ENCODE data around the gene GBA2.

DNA sequence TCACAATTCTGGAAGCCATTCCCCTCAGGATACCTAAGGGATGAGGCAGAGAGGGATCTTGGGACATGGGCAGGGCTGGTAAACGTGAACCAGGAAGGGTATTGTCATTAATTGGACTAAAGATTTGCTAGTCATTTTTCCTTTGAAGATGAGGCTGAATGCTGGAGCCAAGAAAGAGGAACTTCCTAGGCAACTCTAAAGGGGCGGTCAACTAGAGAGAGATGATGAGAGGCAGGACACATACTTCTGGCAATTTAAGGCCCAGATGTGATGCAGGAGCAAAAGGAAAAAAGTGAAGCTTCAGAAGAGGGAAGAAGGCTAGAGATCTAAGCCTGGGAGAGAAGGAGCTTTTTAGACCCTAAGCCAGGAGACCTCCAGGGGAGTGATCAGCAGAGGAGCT is 5.6 kb downstream of the GBA2 start:
- TF ChIP-seq CTCF (IDR thresholded peaks at IDR 0.05; ENCODE audit: low read depth, low read length) (no peak), MYC (IDR thresholded peaks at IDR 0.05; ENCODE audit: low read depth, low read length) (no peak)

Data from NB4 (cell line).